Activated naive CD4-positive, alpha-beta T cell (primary cell): ENCODE results near the gene CDC6.

ENCODE experiments used
- DNase-seq, 4 experiments: peaks; one replicate each; lab custom pipeline; 2025; lab: John Stamatoyannopoulos, UW

CDC6 gene

GRCh38 chr17:40352237-40352778, 64.6 kb downstream of the CDC6 start:
- no peak for DNase-seq

GRCh38 chr17:40352779-40353394, 65.2 kb downstream of the CDC6 start:
- no peak for DNase-seq
